ENCODE measurements around the gene WDR87.

DNA sequence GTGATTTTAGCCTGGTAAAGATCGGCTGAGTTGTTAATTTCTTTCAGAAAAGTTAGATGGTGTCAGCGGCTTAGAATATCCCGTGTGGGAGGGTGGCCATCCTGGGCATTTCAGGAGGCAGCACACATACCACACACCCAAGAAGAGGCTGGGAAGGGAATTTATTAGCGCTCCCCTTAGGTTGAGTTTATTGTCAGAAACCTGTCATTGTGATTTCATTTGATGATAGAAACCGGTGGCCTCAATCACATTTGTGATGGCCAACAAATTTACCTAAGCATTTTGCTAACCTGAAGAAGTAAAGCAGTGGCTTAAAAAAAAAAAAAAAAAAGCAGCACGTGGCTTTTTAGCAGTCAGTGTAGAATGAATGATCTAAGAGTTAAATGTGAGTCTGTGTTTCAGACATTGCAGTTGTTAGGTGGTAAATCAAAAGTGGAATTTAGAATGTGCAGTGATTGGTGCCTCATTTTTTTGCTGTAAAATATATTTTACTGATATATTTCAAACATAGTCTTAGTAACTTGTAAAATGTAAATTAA lies 3.3 kb upstream of the WDR87 start:
- TF ChIP-seq, protein P1, sequence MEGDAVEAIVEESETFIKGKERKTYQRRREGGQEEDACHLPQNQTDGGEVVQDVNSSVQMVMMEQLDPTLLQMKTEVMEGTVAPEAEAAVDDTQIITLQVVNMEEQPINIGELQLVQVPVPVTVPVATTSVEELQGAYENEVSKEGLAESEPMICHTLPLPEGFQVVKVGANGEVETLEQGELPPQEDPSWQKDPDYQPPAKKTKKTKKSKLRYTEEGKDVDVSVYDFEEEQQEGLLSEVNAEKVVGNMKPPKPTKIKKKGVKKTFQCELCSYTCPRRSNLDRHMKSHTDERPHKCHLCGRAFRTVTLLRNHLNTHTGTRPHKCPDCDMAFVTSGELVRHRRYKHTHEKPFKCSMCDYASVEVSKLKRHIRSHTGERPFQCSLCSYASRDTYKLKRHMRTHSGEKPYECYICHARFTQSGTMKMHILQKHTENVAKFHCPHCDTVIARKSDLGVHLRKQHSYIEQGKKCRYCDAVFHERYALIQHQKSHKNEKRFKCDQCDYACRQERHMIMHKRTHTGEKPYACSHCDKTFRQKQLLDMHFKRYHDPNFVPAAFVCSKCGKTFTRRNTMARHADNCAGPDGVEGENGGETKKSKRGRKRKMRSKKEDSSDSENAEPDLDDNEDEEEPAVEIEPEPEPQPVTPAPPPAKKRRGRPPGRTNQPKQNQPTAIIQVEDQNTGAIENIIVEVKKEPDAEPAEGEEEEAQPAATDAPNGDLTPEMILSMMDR (IDR thresholded peaks at IDR 0.05) = no peak
- TF ChIP-seq POLR2A (IDR thresholded peaks at IDR 0.05) = no peak
